GM19351 (cell line): Measurements from ENCODE around the gene HBE1.
A peak's percentile ranks its signal among the peaks of the same experiment; 100 is the strongest.

Experiments
- ATAC-seq: cut with Tn5 transposase; IDR thresholded peaks from one replicate; pipeline ENCODE4 v1.9.1; 2021; ENCODE audit warnings: mild to moderate bottlenecking, moderate library complexity; ENCODE audit not compliant: unreplicated experiment

HBE1 gene

DNA sequence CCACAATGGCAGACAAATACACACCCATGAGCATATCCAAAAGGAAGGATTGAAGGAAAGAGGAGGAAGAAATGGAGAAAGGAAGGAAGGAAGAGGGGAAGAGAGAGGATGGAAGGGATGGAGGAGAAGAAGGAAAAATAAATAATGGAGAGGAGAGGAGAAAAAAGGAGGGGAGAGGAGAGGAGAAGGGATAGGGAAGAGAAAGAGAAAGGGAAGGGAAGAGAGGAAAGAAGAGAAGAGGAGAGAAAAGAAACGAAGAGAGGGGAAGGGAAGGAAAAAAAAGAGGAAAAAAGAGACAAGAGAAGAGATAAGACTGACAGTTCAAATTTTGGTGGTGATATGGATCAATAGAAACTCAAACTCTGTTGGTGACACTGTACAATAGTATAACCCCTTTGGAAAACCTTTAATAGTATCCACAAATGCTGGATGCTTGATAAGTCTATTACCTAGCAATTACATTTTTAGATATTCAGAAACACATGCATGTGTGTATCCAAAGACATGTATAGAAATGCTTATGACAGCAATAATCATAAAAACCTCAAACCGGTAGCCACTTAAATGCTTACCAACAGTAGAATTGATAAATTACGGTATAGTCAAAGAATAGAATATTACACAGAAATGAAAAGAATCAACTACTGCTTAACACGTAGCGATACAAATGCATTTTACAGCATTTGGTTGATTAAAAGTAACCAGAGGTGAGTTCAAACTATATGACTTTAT, 34.2 kb downstream of the HBE1 start:
- no peak for ATAC-seq

DNA sequence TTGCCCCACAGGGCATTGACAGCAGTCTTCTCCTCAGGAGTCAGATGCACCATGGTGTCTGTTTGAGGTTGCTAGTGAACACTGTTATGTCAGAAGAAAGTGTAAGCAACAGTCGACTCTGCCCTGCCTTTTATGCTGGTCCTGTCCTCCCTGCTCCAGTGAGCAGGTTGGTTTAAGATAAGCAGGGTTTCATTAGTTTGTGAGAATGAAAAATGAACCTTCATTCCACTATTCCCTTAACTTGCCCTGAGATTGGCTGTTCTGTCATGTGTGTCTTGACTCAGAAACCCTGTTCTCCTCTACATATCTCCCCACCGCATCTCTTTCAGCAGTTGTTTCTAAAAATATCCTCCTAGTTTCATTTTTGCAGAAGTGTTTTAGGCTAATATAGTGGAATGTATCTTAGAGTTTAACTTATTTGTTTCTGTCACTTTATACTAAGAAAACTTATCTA, 35.3 kb downstream of the HBE1 start, which contains the start of gene HBD:
Gene HBD, minus strand, starts transcription at position 103 of the 454 bp plus-strand sequence. Its CDS starts 50 bp downstream, at position 53.
- peak; percentile 76 for ATAC-seq

DNA sequence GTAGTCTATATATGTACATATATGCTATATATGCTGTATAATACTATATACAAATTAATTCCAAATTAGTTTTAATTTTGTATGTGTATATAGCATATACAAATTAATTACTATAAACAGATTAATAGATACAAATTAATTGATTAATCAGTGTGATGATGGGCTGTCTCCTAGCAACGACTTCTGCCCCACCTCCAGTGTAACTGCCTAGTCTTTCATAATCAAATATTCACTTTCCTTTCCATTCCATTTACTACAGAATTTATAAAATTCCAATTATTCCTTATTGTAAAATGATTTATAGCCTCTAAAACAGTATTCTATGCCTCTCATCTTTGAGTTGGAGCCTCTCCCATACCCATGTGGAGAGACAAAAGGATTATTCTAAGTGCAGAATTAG, 36.4 kb downstream of the HBE1 start:
- ATAC-seq = no peak

DNA sequence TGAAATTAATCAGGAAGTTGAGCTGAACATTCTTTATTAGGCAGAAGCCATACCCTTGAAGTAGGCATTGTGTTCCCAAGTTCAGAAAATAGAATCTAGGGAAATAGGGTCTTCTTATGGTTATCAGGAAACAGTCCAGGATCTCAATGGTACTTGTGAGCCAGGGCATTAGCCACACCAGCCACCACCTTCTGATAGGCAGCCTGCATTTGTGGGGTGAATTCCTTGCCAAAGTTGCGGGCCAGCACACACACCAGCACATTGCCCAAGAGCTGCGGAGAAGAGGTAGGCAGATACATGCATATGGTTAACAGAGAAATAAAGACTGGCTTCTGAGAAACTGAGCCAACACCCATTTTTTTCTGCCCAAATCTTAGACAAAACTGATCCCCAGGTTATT, 36.9 kb downstream of the HBE1 start:
- ATAC-seq = no peak

DNA sequence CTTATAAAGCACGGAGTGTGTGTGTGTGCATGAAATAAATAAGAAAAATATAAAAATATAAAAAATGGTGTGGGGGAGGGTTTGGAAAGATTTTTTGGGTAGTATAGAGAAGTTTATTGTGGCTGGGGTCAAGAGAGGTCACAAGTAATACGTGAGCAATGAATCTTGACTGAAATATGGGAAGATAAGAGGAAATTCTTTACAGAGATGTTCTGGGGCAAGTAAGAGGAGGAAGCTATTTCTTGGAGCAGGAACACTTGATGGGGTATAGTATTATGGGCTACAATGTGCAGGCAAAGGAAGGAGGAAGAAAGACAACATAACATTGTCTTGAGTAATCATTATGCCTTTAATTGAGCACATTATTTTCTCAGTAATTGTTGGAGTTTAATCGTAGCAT, 37.6 kb downstream of the HBE1 start:
- ATAC-seq = no peak

DNA sequence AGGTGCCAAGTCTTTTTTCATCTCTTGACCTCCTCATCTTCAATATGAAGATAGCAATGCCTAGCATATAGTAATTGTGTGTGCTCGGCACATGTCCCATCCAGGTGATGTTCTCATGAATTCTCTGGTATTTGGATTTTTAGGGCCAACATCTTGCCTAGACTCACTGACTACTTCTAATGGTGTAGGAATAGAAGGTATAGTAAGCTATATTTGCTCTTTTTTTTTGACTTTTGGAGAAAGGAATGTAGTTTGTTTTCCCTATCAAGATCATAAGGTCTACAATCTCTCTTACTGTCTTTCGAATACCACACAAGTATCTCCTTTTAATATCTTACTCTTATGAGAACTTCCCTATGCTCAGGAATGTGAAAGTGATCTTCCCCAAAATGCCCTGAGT, 38.6 kb downstream of the HBE1 start:
- no peak for ATAC-seq

DNA sequence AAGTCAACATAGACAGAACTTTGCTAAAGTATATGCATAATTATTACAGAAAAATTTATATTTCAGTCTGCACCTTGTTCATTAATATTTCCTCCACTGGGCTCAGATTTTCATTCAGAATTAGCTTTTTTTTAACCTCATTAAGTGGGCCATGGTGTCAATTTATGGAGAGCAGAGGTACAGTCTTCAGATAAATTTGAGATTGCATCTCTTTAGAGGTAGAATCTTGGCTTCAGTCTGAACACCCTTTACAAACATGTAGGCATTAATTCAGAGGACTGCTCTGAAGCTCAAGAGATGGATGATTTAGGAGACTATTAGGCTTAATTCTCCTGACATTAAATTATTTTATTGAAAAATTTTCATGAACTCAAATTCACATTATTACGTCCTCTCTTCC, 39.5 kb downstream of the HBE1 start:
- ATAC-seq = no peak

DNA sequence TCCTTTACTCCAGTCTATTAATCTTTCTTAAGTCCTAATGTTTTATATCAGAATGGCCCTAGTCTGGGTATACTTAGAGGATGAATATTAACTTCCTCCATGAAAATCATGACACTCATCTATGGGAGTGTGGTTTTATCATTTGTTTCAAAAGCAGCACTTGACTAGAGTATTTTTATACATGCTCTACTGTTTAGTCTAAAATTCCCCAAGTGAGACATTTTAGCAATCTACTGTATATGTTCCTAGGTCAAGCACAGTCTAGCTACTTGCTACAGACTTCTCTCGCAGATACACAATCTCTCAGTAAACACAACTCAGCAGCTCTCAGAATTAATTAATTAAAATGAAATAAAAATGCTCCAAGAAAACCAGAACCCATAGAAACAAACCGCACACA, 39.9 kb downstream of the HBE1 start:
- ATAC-seq = no peak

DNA sequence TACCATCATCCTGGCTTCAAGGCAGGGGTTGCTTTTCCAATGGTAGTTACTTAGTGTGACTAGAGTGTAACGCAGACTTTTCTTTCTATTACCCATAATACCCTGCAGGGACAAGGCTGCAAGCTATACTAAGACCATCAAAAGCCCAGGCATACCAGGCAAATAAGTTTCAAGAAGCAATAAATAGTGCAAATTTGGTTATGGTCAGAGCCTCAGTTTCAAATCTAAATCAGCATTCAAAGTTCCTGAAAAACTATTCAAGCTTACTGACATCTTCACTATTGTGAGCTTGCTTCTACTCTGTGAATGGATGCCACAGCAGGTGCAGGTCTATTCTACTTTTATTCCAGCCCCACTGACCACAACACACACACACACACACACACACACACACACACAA, 40.4 kb downstream of the HBE1 start:
- ATAC-seq = no peak

DNA sequence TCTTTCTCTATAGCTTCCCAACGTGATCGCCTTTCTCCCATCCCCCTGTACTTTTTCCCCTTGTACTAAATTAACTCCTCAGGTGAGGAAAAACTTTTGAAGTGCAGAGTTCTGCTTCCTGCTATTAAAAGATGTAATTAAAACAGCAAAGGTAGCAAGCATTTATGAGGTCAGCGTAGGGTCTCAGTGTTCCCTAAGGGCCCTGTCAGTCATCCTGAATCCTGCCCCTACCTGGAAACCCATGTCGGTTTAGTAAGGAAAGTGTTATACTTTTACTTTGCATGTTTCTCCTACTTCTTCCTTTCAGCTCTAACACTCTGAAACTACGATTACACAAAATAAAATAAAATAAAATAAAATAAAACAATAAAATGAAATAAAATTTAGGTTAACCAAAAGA, 41.6 kb downstream of the HBE1 start:
- ATAC-seq = no peak

DNA sequence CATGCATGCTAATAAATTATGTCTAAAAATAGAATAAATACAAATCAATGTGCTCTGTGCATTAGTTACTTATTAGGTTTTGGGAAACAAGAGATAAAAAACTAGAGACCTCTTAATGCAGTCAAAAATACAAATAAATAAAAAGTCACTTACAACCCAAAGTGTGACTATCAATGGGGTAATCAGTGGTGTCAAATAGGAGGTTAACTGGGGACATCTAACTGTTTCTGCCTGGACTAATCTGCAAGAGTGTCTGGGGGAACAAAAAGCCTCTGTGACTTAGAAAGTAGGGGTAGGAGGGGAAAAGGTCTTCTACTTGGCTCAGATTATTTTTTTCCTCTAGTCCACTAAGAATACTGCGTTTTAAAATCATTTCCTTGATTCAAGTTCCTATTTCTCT, 42.1 kb downstream of the HBE1 start:
- ATAC-seq = no peak

DNA sequence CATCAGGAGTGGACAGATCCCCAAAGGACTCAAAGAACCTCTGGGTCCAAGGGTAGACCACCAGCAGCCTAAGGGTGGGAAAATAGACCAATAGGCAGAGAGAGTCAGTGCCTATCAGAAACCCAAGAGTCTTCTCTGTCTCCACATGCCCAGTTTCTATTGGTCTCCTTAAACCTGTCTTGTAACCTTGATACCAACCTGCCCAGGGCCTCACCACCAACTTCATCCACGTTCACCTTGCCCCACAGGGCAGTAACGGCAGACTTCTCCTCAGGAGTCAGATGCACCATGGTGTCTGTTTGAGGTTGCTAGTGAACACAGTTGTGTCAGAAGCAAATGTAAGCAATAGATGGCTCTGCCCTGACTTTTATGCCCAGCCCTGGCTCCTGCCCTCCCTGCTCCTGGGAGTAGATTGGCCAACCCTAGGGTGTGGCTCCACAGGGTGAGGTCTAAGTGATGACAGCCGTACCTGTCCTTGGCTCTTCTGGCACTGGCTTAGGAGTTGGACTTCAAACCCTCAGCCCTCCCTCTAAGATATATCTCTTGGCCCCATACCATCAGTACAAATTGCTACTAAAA, 42.9 kb downstream of the HBE1 start, which contains the start of gene HBB:
Gene HBB, minus strand, starts transcription at position 340 of the 579 bp plus-strand sequence. Its CDS starts 50 bp downstream, at position 290.
- ATAC-seq = no peak

DNA sequence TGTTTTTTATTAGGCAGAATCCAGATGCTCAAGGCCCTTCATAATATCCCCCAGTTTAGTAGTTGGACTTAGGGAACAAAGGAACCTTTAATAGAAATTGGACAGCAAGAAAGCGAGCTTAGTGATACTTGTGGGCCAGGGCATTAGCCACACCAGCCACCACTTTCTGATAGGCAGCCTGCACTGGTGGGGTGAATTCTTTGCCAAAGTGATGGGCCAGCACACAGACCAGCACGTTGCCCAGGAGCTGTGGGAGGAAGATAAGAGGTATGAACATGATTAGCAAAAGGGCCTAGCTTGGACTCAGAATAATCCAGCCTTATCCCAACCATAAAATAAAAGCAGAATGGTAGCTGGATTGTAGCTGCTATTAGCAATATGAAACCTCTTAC, 44.3 kb downstream of the HBE1 start:
- no peak for ATAC-seq

DNA sequence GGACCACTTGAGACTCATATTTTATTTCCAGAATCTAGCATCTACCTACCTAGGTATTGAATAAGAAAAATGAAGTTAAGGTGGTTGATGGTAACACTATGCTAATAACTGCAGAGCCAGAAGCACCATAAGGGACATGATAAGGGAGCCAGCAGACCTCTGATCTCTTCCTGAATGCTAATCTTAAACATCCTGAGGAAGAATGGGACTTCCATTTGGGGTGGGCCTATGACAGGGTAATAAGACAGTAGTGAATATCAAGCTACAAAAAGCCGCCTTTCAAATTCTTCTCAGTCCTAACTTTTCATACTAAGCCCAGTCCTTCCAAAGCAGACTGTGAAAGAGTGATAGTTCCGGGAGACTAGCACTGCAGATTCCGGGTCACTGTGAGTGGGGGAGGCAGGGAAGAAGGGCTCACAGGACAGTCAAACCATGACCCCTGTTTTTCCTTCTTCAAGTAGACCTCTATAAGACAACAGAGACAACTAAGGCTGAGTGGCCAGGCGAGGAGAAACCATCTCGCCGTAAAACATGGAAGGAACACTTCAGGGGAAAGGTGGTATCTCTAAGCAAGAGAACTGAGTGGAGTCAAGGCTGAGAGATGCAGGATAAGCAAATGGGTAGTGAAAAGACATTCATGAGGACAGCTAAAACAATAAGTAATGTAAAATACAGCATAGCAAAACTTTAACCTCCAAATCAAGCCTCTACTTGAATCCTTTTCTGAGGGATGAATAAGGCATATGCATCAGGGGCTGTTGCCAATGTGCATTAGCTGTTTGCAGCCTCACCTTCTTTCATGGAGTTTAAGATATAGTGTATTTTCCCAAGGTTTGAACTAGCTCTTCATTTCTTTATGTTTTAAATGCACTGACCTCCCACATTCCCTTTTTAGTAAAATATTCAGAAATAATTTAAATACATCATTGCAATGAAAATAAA, 44.9 kb downstream of the HBE1 start:
- no peak for ATAC-seq

DNA sequence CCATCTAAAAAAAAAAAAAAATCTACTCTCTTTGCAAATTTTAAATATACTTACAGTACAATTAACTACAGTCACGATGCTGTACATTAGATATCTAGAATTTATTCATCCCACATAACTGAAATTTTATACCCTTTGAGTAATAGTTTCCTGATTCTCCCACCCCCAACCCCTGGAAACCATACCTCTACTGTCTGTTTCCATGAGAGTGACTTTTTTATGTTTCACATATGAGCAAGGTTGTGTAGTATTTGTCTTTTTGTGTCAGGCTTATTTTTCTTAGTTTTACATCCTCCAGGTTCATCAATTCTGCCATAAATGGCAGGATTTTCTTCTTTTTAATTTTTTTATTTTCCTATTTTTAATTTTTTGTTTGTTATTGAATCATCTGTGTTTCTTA, 46.1 kb downstream of the HBE1 start:
- no peak for ATAC-seq

DNA sequence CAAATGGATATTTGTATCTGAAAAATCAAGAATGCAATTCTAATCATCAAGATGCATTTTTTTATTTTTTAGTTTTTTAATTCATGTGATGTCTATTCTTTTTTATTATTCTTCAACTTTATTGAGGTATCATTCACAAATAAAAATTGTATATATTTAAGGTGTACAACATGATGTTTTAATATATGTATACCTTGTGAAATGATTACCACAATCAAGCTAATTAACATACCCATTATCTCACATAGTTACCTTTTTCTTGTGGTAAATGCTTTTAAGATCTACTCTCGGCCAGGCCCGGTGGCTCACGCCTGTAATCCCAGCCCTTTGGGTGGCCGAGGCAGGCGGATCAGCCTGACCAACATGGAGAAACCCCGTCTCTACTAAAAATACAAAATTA, 46.6 kb downstream of the HBE1 start:
- ATAC-seq = no peak
